HG02938 (cell line): ENCODE data around the gene LPP.

Experiments used
- ATAC-seq: cut with Tn5 transposase; IDR thresholded peaks from one replicate; pipeline ENCODE4 v1.9.1; 2021; ENCODE audit warnings: mild to moderate bottlenecking, moderate library complexity; ENCODE audit not compliant: unreplicated experiment

The LPP gene

GRCh38 chr3:188244395-188244861 lies 90.5 kb downstream of the LPP start:
- ATAC-seq = no peak

- no peak for ATAC-seq
These were observed 92.9 kb downstream of the LPP start for GRCh38 chr3:188246905-188247304.

GRCh38 chr3:188248036-188248561 lies 94.1 kb downstream of the LPP start:
- no peak for ATAC-seq

- no peak for ATAC-seq
These were observed 99.3 kb downstream of the LPP start for GRCh38 chr3:188253123-188253793.

- no peak for ATAC-seq
These were observed 100.0 kb downstream of the LPP start for GRCh38 chr3:188253800-188254452.

- no peak for ATAC-seq
These were observed 100.6 kb downstream of the LPP start for GRCh38 chr3:188254520-188255070.

- ATAC-seq = no peak
These were observed 101.2 kb downstream of the LPP start for GRCh38 chr3:188255190-188255589.

GRCh38 chr3:188256758-188257157 lies 102.8 kb downstream of the LPP start:
- no peak for ATAC-seq

GRCh38 chr3:188257384-188258026 lies 103.5 kb downstream of the LPP start:
- ATAC-seq = no peak

GRCh38 chr3:188259191-188259590 lies 105.2 kb downstream of the LPP start:
- ATAC-seq = no peak

GRCh38 chr3:188259596-188259995 lies 105.6 kb downstream of the LPP start:
- no peak for ATAC-seq

GRCh38 chr3:188261011-188261410 lies 107.1 kb downstream of the LPP start:
- no peak for ATAC-seq

- ATAC-seq = no peak
These were observed 108.5 kb downstream of the LPP start for GRCh38 chr3:188262488-188262887.

GRCh38 chr3:188262913-188263683 lies 109.1 kb downstream of the LPP start:
- no peak for ATAC-seq

GRCh38 chr3:188264226-188265207 lies 110.6 kb downstream of the LPP start:
- ATAC-seq = no peak

GRCh38 chr3:188266562-188267274 lies 112.8 kb downstream of the LPP start:
- no peak for ATAC-seq

- no peak for ATAC-seq
These were observed 113.9 kb downstream of the LPP start for GRCh38 chr3:188267790-188268335.

GRCh38 chr3:188268336-188268735 lies 114.4 kb downstream of the LPP start:
- ATAC-seq = no peak

GRCh38 chr3:188269040-188269439 lies 115.1 kb downstream of the LPP start:
- ATAC-seq = no peak
